ENCODE results near the gene CST2.
"Not testable (repeated sequence)": the region's sequence is repeated elsewhere in the genome, so short reads cannot be mapped to it uniquely, and the experiment has no call there.

Gene CST2

GRCh38 chr20:23777380-23777779, 49.1 kb downstream of the CST2 start:
- not testable (repeated sequence) for DNase-seq; H3K9me3 Mint-ChIP-seq; H3K36me3 Mint-ChIP-seq (ENCODE audit: low read depth); H3K27ac Mint-ChIP-seq; H3K4me1 Mint-ChIP-seq (ENCODE audit: low read depth); H3K4me3 Mint-ChIP-seq; H3K27me3 Mint-ChIP-seq

DNA sequence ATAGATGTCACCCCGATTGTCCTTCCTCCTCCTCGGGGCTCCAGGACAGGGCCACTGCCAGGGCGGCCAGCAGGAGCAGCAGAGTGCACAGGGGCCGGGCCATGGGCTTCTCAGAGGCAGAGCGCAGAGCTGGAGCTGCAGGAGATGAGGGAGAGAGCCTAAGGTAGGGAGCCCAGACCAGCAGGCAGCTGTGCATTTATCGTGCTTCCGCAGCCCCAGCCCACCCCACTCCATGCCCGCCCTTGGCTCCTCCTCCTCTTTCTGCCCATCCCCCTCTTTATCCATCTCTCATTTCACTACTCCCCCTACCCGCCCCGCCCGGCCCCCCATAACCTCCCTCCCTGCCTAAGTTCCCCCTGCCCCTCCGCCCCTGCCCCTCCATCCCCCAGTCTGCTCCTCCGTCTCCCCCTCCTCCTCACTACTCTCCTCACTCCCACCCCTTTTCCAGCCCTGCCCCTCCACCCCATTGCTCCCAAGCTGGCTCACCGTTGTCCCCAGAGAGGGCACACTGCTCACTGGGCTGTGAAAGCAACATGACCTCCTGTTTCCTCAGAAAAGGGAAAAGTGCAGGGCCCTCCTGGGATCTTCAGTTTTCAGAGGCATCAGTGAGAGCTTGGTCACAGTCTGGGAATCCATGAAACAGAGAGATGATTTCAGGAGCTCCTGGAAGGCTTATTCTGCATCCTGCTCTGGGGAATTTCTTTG, 50.3 kb downstream of the CST2 start:
- no peak overlapping the region for H3K27ac Mint-ChIP-seq
- no peaks in the 10 kb centered on the region for H3K4me1 Mint-ChIP-seq (ENCODE audit: low read depth)
- H3K4me3 Mint-ChIP-seq, result no peak overlapping the region
- no peak for DNase-seq
- H3K36me3 Mint-ChIP-seq (ENCODE audit: low read depth), result no peaks in the 10 kb centered on the region
- H3K9me3 Mint-ChIP-seq, result no peaks in the 10 kb centered on the region
- peaks cover 6% of the 10 kb centered on the region for H3K27me3 Mint-ChIP-seq

DNA sequence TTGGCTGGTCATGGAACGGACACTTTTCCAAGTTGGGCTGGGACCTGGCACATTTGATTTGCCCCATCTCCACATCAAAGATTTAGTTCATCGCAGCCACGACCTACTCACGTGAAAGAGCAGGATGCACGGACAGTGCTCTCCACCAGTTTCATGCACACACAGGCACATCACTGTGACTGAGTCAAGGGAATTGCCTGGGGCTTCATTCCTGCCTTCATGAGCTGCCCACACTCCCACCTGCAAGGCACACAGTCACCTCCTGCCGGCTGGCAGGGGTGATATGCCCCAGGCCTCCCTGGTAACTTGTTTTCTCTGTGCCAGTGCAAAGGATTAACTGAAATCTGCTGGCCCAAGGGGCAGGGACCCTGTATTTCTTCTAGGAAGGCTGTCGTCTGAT, 52.4 kb downstream of the CST2 start:
- H3K27ac Mint-ChIP-seq, result no peak overlapping the region
- H3K4me3 Mint-ChIP-seq, result no peak overlapping the region
- H3K4me1 Mint-ChIP-seq (ENCODE audit: low read depth), result no peaks in the 10 kb centered on the region
- H3K27me3 Mint-ChIP-seq, result peaks cover 6% of the 10 kb centered on the region
- DNase-seq, result no peak
- no peaks in the 10 kb centered on the region for H3K9me3 Mint-ChIP-seq
- H3K36me3 Mint-ChIP-seq (ENCODE audit: low read depth), result no peaks in the 10 kb centered on the region
